ENCODE data around the gene CYTIP.
A peak's percentile ranks its signal among the peaks of the same experiment; 100 is the strongest.

Gene CYTIP

DNA sequence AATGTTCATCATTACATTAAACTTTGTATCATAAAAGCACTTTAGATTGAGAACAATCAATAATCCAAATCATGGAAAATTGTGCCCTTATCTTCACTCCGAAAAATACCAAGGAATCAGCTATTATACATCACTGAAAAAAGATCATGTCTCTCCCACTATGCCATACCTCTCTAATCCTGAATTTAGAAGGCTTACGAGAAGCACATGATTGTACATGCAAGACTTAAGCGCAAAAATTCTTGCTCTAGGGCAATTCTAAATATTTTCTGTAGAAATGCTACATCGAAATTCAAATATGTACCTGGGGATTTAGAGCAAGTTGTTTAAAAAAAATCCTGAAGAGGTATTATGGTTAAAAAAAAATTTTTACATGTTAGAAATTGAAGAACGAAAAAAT lies 1.3 kb downstream of the CYTIP start:
- H3K36me3 Mint-ChIP-seq, result peaks cover 17% of the 10 kb centered on the region
- no peaks in the 10 kb centered on the region for H3K27me3 Mint-ChIP-seq

DNA sequence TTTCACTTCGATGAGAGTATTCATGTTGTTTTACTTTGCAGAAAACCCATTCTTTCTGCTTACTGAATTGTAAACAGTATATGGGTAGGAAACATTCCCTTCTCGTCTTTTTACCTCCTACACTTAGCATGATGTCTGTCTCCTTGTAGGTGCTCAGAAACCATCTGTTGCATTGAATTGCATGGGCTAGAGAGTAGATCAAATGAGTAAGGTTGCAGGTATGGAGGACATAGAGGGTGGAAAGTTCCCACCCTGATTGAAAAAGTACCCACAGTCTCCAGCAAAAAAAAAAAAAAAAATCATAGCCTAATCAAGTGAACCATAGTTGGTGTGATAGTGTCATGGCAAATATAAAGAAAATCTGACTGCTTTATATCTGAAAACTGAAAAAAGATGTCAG lies 1.7 kb downstream of the CYTIP start:
- Mint-ChIP-seq H3K27ac (peak overlapping the region; percentile 97), H3K4me3 (peak overlapping the region; percentile 86), H3K27me3 (no peaks in the 10 kb centered on the region), H3K36me3 (peaks cover 17% of the 10 kb centered on the region), H3K9me3 (no peaks in the 10 kb centered on the region), H3K4me1 (peaks cover 37% of the 10 kb centered on the region)
- peak in 1 of 2 donors; percentile 8 for DNase-seq (ENCODE audit: low spot score in 2 of 2)
- ATAC-seq (ENCODE audit: low read depth), result no peak

More for the DNA sequence above, 1.3 kb downstream of the CYTIP start:
- H3K4me1 Mint-ChIP-seq, result peaks cover 38% of the 10 kb centered on the region
- no peak for ATAC-seq (ENCODE audit: low read depth)
- H3K9me3 Mint-ChIP-seq, result no peaks in the 10 kb centered on the region
- peak overlapping the region; percentile 86 for H3K4me3 Mint-ChIP-seq
- no peak for DNase-seq (ENCODE audit: low spot score in 2 of 2)
- peak overlapping the region; percentile 97 for H3K27ac Mint-ChIP-seq

DNA sequence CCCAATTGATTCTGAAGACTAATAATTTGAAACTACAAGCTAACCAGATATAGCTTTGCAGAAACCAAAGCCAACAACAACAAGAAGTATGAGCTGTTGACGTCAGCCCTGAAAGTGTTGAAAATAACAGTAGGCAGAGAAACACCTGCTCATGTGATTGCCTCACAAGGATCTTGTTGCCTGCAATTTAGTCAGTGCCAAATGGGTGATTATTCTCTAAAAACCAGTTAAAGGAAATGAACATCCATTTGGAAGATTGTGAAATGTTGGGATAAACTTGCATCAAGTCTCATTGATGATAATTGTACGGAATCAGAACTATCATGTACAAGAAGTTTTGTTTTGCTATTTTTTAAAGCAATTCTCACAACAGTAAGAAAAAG lies 2.8 kb downstream of the CYTIP start:
- H3K36me3 Mint-ChIP-seq, result peaks cover 22% of the 10 kb centered on the region
- DNase-seq (ENCODE audit: low spot score in 2 of 2) (peak in 1 of 2 donors; percentile 43), ATAC-seq (ENCODE audit: low read depth) (peak; percentile 52)
- peak overlapping the region; percentile 86 for H3K4me3 Mint-ChIP-seq
- H3K9me3 Mint-ChIP-seq, result no peaks in the 10 kb centered on the region
- H3K4me1 Mint-ChIP-seq, result peaks cover 41% of the 10 kb centered on the region
- H3K27ac Mint-ChIP-seq, result peak overlapping the region; percentile 97
- H3K27me3 Mint-ChIP-seq, result no peaks in the 10 kb centered on the region

DNA sequence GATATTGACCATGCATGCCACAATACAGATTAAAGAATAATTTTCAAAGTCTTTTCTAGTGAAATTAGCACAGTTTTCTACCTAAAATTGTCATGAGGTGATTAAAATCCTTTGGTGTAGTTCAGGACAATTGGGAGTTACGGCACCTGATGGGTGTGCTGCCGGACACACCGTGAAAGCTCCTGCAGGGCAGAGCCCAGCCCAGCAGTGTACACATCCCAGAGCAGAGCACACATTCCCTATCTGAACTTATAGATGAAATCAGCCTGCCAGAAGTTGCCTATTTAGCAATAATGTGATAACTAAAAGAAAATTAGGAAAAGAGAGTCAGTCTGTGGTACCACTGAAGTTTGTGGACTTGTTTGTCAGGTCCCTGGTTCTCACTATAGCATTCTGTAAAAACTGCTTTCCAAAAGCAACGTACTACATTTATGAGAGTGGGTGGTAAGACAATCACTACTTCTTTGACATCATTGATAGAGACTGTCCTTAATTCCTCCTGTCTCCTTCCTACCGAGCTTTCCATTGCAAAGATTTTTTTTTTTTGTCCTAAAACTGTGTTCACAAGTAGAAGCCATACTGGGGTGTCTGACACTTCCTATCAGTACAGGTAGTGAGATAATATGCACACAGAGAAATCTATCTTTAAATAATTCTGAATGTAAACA lies 3.4 kb downstream of the CYTIP start:
- Mint-ChIP-seq H3K36me3 (peaks cover 23% of the 10 kb centered on the region), H3K9me3 (no peaks in the 10 kb centered on the region), H3K27ac (peak overlapping the region; percentile 97), H3K4me1 (peaks cover 43% of the 10 kb centered on the region), H3K4me3 (peak overlapping the region; percentile 86), H3K27me3 (no peaks in the 10 kb centered on the region)
- ATAC-seq (ENCODE audit: low read depth) (no peak), DNase-seq (ENCODE audit: low spot score in 2 of 2) (no peak)

DNA sequence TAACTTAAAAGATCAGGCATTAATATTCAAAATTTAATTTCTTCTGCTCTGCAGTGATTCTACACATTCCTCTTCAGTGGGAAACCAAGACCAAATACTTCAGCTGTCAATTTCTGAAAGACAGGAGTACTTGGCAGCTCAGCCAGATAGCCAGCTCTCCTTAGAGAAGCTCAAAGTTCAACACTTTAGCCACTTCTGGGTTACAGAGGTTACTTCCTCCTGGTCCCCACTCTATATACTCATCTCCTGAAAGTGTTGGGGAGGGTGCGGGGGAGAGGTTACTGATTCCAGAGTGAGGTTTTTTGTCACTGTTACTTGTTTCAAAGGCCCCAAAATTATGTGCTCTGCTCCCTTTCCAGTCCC lies 4.1 kb downstream of the CYTIP start:
- peak in 1 of 2 donors; percentile 13 for DNase-seq (ENCODE audit: low spot score in 2 of 2)
- peak; percentile 10 for ATAC-seq (ENCODE audit: low read depth)
- Mint-ChIP-seq H3K4me1 (peaks cover 44% of the 10 kb centered on the region), H3K27ac (peak overlapping the region; percentile 97), H3K4me3 (peak overlapping the region; percentile 86), H3K36me3 (peaks cover 27% of the 10 kb centered on the region), H3K9me3 (no peaks in the 10 kb centered on the region), H3K27me3 (no peaks in the 10 kb centered on the region)

DNA sequence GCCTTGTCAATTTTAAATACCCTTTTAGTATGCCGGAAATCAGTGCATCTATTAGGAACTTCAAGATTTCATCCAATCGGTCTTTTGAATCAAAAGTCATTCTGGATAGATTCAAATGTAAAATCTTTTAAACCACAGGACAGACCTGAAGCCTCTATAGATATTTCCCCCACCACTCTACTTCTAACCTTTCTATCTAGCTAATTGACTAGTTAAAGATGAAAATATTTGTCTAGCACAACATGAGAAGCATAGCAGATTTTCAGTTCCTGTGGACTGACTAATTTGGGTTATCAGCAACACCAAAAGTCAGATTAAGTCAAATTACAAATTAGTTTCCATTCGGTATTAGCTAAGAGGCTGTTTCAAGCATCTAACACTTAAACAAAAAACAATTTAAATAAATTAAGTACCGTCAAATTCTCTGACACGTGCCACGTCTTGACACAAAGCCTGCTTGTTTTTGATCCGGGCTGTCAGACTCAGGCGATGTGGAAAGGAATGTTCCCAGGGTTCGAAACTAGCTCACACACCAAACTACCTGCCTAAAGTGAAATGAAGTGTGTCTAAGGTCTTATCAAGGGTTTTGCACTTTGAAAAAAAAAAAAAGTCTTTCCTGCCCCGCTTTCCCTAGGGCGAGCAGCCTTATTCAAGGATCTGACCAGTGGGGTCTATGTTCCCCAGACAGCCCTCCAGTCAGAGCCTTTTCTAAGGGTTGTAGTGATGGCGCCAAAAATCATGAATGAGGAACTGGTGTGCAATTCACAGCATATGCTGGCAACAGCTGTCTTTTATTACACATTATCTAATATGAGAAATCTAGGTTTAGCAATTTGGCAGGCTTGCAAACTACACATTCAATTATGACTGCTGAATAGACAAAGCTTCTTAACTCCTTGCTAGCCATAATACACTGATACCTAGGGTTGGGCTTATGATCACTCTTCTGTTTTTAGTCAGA lies 4.7 kb downstream of the CYTIP start:
- DNase-seq (ENCODE audit: low spot score in 2 of 2) (peak; percentile 7 to 17), ATAC-seq (ENCODE audit: low read depth) (peak; percentile 14)
- Mint-ChIP-seq H3K36me3 (peaks cover 29% of the 10 kb centered on the region), H3K9me3 (no peaks in the 10 kb centered on the region), H3K27ac (peak overlapping the region; percentile 97), H3K4me3 (peak overlapping the region; percentile 86), H3K4me1 (peaks cover 43% of the 10 kb centered on the region), H3K27me3 (no peaks in the 10 kb centered on the region)

DNA sequence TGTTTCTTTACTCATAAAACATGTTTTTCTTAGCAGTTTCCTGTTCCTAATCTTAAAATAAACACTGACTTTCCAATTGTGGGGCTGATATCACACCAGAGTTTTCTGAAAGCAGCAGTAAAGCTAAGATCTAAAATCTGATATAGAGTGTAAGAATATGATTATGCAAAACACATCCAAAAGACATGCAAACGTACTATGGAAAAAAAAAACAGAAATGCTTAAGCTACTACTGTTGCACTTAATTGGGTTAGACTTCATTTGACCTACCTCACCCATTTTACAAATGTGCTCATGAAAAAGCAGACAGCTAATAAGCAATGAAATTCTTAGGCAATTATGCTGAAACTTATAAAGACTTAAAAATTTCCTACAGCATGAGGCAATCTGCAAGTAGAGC lies 10.5 kb downstream of the CYTIP start:
- Mint-ChIP-seq H3K9me3 (no peaks in the 10 kb centered on the region), H3K4me1 (peaks cover 47% of the 10 kb centered on the region)
- DNase-seq (ENCODE audit: low spot score in 2 of 2), result no peak

DNA sequence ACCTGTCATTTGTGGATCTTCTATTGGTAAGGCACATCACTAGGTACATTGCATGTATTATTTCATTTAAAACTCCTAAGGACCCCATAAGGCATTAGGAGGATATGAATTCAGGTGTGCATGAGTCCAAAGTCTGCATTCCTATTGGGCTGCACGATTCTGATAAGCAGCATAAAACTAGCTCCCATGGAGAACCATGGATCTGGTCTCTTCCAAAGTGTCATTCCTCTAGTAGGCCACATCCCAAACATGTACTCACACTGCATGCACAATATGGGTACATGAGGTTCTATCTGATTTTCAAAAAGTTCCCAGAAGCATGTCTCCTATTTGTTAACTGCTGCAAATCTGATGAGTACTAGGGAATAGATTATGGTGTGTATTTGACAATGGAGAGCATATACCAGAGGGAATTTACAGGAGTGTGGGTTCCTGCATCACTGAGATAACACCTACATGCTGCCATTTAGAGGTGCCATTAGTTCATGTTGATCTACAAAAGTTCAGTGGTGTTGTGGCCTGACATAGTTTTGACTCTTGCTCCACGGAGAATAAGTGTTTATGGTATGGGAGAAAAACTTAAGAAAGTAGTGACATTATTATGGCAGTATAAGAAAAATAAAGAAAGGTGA lies 11.3 kb downstream of the CYTIP start:
- peaks cover 40% of the 10 kb centered on the region for H3K4me1 Mint-ChIP-seq
- H3K9me3 Mint-ChIP-seq, result no peaks in the 10 kb centered on the region
- no peak for ATAC-seq (ENCODE audit: low read depth)
- peak overlapping the region; percentile 3 for H3K4me3 Mint-ChIP-seq
- no peak for DNase-seq (ENCODE audit: low spot score in 2 of 2)
- peak overlapping the region; percentile 73 for H3K27ac Mint-ChIP-seq
- no peaks in the 10 kb centered on the region for H3K27me3 Mint-ChIP-seq
- peaks cover 57% of the 10 kb centered on the region for H3K36me3 Mint-ChIP-seq

More for the DNA sequence above, 10.5 kb downstream of the CYTIP start:
- no peak for ATAC-seq (ENCODE audit: low read depth)
- no peak overlapping the region for H3K4me3 Mint-ChIP-seq
- H3K27ac Mint-ChIP-seq, result peak overlapping the region; percentile 73
- peaks cover 59% of the 10 kb centered on the region for H3K36me3 Mint-ChIP-seq
- H3K27me3 Mint-ChIP-seq, result no peaks in the 10 kb centered on the region

DNA sequence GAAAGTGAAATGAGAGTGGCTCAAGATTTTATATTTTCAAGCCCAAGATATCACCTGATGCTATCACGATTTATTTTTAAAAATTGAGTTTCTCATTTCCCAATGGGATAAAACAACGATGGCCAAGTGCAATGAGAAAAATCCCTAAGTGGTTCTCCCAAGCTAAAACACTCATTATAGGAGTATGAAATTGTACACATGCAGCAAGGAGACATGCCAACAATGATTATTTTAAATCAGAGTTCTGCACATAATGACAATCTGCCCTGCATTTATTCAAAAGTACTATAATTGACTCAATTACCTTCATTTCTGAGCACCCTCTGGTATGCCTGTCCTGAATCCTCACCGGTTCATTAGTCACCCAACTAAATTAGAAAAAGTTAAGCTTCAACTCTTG lies 12.7 kb downstream of the CYTIP start:
- Mint-ChIP-seq H3K27ac (no peak overlapping the region), H3K36me3 (peaks cover 66% of the 10 kb centered on the region), H3K9me3 (no peaks in the 10 kb centered on the region), H3K27me3 (no peaks in the 10 kb centered on the region), H3K4me3 (no peak overlapping the region), H3K4me1 (peaks cover 35% of the 10 kb centered on the region)
- ATAC-seq (ENCODE audit: low read depth), result no peak
- DNase-seq (ENCODE audit: low spot score in 2 of 2), result no peak

DNA sequence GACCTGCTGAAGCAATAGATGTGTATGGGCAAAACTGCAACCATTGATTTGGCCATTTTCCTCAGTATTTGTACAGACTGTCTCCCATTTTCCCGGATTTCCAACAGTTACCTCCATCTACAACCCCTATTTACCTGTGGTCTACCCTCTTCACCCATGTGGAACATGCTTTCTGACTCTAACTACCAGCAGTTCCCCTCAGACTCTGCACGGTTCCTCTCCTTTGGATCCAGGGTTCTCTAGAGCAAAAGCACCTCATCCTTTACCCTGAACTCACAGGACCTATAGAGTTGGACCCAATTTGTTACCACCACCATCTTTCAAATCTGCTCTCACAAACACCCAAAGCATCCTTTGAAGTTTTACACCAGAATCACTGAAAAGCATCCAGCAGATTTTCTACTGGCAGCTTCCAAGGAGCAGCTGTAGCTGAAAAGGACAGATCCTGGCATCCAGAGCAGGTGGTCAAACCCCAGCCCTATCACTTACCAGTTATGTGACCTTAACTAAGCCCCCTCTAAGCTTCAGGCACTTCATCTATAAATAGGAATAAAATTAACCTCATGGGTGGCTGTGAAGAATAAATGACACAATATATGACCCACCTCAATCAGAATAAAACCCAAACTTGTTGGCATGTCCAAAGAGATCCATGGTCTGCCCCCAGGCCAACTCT lies 15.3 kb downstream of the CYTIP start:
- ATAC-seq (ENCODE audit: low read depth) (no peak), DNase-seq (ENCODE audit: low spot score in 2 of 2) (no peak)
- Mint-ChIP-seq H3K4me3 (no peak overlapping the region), H3K4me1 (peaks cover 20% of the 10 kb centered on the region), H3K36me3 (peaks cover 71% of the 10 kb centered on the region), H3K27ac (peak overlapping the region; percentile 49), H3K27me3 (no peaks in the 10 kb centered on the region), H3K9me3 (no peaks in the 10 kb centered on the region)

DNA sequence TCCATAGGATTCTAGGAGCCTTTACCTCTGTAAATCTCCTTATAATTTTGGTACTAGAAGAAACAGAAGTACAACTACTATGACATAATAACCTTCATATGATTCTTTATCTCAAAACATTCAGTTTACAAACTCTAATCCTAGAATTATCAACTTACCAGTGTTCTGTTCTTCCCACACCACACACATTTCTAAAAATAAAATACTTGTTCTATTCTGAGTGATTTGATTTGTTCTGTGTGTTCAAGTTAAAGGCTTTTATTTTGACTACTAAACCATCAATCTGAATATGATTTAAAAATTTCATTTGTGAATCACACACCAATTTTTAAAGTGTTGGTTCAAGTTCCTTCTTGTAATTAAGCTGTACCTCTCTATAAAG lies 16.0 kb downstream of the CYTIP start:
- Mint-ChIP-seq H3K36me3 (peaks cover 69% of the 10 kb centered on the region), H3K4me1 (peaks cover 14% of the 10 kb centered on the region), H3K9me3 (peaks cover 2% of the 10 kb centered on the region), H3K4me3 (no peak overlapping the region), H3K27ac (peak overlapping the region; percentile 49), H3K27me3 (no peaks in the 10 kb centered on the region)
- no peak for ATAC-seq (ENCODE audit: low read depth)
- no peak for DNase-seq (ENCODE audit: low spot score in 2 of 2)

DNA sequence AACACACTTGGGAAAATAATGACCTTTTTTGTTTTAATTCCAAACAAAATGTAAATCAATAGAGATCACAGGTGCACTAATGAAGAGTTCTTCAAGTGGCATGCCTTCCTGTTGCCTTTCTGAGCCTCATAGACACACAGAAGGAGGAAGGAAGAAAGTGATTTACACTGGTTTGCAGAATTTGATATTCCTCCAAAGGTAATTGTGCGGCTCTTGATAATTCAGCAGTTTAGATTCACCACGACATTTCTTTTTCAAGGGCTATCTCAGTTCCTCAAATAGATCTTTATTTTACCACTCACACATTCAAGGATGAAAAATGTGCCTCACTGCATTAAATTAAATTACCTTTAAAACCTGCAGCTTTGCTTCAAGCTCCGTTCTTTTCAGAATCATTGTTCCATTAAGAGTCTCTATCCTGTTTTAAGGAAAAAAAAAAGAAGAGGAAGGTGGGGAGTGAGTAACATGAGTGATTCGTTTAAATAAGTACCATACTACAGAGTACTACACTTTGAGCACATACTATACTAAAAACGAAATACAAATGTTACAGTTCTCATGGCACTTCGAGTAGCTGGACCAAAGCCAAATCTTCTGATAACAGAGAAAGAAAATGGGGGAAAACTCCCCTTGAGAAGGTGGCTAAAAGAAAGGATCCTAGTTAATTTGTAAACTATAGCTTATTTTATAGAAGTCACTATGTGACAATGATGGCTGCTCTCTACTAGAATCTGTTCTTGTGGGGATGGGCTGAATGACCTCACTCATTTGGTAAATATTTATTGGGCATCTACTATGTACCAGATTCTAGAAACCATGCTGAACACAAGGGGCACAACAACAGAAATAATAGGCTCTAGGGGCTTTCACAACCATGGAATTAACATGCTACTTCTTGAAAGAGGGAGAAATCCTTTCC lies 16.6 kb downstream of the CYTIP start:
- H3K27ac Mint-ChIP-seq, result peak overlapping the region; percentile 49
- peaks cover 64% of the 10 kb centered on the region for H3K36me3 Mint-ChIP-seq
- H3K9me3 Mint-ChIP-seq, result peaks cover 3% of the 10 kb centered on the region
- peaks cover 7% of the 10 kb centered on the region for H3K4me1 Mint-ChIP-seq
- no peaks in the 10 kb centered on the region for H3K27me3 Mint-ChIP-seq
- ATAC-seq (ENCODE audit: low read depth), result no peak
- no peak for DNase-seq (ENCODE audit: low spot score in 2 of 2)
- no peak overlapping the region for H3K4me3 Mint-ChIP-seq

DNA sequence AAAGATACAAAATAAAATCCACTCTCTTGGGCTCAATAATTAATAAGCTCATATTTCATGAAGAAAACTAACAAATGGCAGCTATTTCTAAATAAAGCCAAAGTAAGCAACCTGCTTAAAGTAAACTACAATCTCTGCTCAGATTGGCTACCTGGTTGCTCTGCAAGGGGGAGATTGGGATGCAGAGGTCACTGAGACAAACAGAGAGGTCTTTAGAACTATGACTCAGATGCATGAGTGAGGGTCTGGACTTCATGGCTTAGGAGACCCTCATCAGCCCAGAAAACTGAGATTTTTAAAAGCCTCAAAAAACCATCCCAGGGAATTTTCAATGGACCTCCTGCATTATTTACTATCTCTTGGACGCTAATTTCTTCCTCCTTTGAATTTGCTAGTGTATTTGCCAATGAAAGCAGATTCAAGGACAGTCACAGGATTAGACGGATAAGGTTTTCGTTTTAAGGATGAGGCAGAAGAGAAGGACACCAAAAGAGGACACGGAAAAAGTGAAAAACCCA lies 17.4 kb downstream of the CYTIP start:
- no peak overlapping the region for H3K4me3 Mint-ChIP-seq

More for the DNA sequence above, 17.4 kb downstream of the CYTIP start:
- Mint-ChIP-seq H3K4me1 (peaks cover 10% of the 10 kb centered on the region), H3K36me3 (peaks cover 62% of the 10 kb centered on the region), H3K27ac (peak overlapping the region; percentile 49), H3K27me3 (no peaks in the 10 kb centered on the region), H3K9me3 (peaks cover 4% of the 10 kb centered on the region)
- no peak for DNase-seq (ENCODE audit: low spot score in 2 of 2)
- no peak for ATAC-seq (ENCODE audit: low read depth)

Measured in memory B cell (primary cell).